ENCODE measurements around the gene NFS1.

Gene NFS1

GRCh38 chr20:35674921-35675320 lies 24.2 kb downstream of the NFS1 start:
- no peak overlapping the region for H3K4me2 ChIP-seq (ENCODE audit: low read length)
- no peak overlapping the region for H3K9ac ChIP-seq
- no peak overlapping the region for H3K27ac ChIP-seq
- H3K36me3 ChIP-seq (ENCODE audit: control insufficient read depth, insufficient read depth, low read length), result no peaks in the 10 kb centered on the region
- H3K4me3 ChIP-seq (ENCODE audit: low read depth, low read length), result no peak overlapping the region
- H3K79me2 ChIP-seq, result no peaks in the 10 kb centered on the region
- H3K4me1 ChIP-seq, result no peaks in the 10 kb centered on the region
- H3K27me3 ChIP-seq (ENCODE audit: control insufficient read depth, insufficient read depth, low read length), result no peaks in the 10 kb centered on the region
- H3K9me3 ChIP-seq (ENCODE audit: control insufficient read depth, low read length), result no peaks in the 10 kb centered on the region
- no peak for TF ChIP-seq CTCF (IDR thresholded peaks at IDR 0.05)
- no peak overlapping the region for H2AFZ ChIP-seq

- H3K9me3 ChIP-seq (ENCODE audit: control insufficient read depth, low read length), result no peaks in the 10 kb centered on the region
- H3K36me3 ChIP-seq (ENCODE audit: control insufficient read depth, insufficient read depth, low read length), result no peaks in the 10 kb centered on the region
- H3K27ac ChIP-seq, result no peak overlapping the region
Measured at GRCh38 chr20:35673884-35674283, 25.3 kb downstream of the NFS1 start.

GRCh38 chr20:35669681-35670080 lies 29.5 kb downstream of the NFS1 start:
- Histone ChIP-seq H3K9ac (no peak overlapping the region), H3K4me1 (no peaks in the 10 kb centered on the region), H3K4me3 (ENCODE audit: low read depth, low read length) (no peak overlapping the region), H3K4me2 (ENCODE audit: low read length) (no peak overlapping the region), H3K27ac (no peak overlapping the region), H2AFZ (no peak overlapping the region), H3K27me3 (ENCODE audit: control insufficient read depth, insufficient read depth, low read length) (no peaks in the 10 kb centered on the region), H3K79me2 (peaks cover 5% of the 10 kb centered on the region), H3K9me3 (ENCODE audit: control insufficient read depth, low read length) (no peaks in the 10 kb centered on the region), H3K36me3 (ENCODE audit: control insufficient read depth, insufficient read depth, low read length) (no peaks in the 10 kb centered on the region)
- no peak for TF ChIP-seq CTCF (IDR thresholded peaks at IDR 0.05)

More at GRCh38 chr20:35673884-35674283, 25.3 kb downstream of the NFS1 start:
- Histone ChIP-seq H3K4me3 (ENCODE audit: low read depth, low read length) (no peak overlapping the region), H2AFZ (no peak overlapping the region), H3K27me3 (ENCODE audit: control insufficient read depth, insufficient read depth, low read length) (no peaks in the 10 kb centered on the region), H3K9ac (no peak overlapping the region), H3K4me1 (no peaks in the 10 kb centered on the region), H3K79me2 (no peaks in the 10 kb centered on the region), H3K4me2 (ENCODE audit: low read length) (no peak overlapping the region)
- no peak for TF ChIP-seq CTCF (IDR thresholded peaks at IDR 0.05)

- no peak for TF ChIP-seq CTCF (IDR thresholded peaks at IDR 0.05)
- no peaks in the 10 kb centered on the region for H3K36me3 ChIP-seq (ENCODE audit: control insufficient read depth, insufficient read depth, low read length)
Measured at GRCh38 chr20:35669221-35669620, 29.9 kb downstream of the NFS1 start.

GRCh38 chr20:35665949-35666288 lies 33.2 kb downstream of the NFS1 start:
- no peak overlapping the region for H3K9ac ChIP-seq
- H3K4me1 ChIP-seq, result peaks cover 18% of the 10 kb centered on the region
- H3K27ac ChIP-seq, result no peak overlapping the region
- TF ChIP-seq CTCF (IDR thresholded peaks at IDR 0.05), result no peak
- no peaks in the 10 kb centered on the region for H3K9me3 ChIP-seq (ENCODE audit: control insufficient read depth, low read length)
- H2AFZ ChIP-seq, result no peak overlapping the region
- H3K4me2 ChIP-seq (ENCODE audit: low read length), result no peak overlapping the region
- no peak overlapping the region for H3K4me3 ChIP-seq (ENCODE audit: low read depth, low read length)
- H3K36me3 ChIP-seq (ENCODE audit: control insufficient read depth, insufficient read depth, low read length), result no peaks in the 10 kb centered on the region
- peaks cover 41% of the 10 kb centered on the region for H3K79me2 ChIP-seq
- H3K27me3 ChIP-seq (ENCODE audit: control insufficient read depth, insufficient read depth, low read length), result no peaks in the 10 kb centered on the region

More at GRCh38 chr20:35669221-35669620, 29.9 kb downstream of the NFS1 start:
- no peaks in the 10 kb centered on the region for H3K4me1 ChIP-seq
- H3K79me2 ChIP-seq, result peaks cover 9% of the 10 kb centered on the region
- no peak overlapping the region for H2AFZ ChIP-seq
- no peaks in the 10 kb centered on the region for H3K27me3 ChIP-seq (ENCODE audit: control insufficient read depth, insufficient read depth, low read length)
- no peak overlapping the region for H3K9ac ChIP-seq
- H3K4me2 ChIP-seq (ENCODE audit: low read length), result no peak overlapping the region
- no peak overlapping the region for H3K4me3 ChIP-seq (ENCODE audit: low read depth, low read length)
- H3K27ac ChIP-seq, result no peak overlapping the region
- no peaks in the 10 kb centered on the region for H3K9me3 ChIP-seq (ENCODE audit: control insufficient read depth, low read length)

Data from parathyroid adenoma (tissue), 2 donors.